Ovary (tissue), 3 donors: ENCODE data around the gene ITGAX.

Experiments
- CTCF ChIP-seq, 3 donors: fragments of 450-650 bp in 2 of 3; fragments of 200-600 bp in 1 of 3; IDR thresholded peaks; one replicate each; pipeline versions ENCODE4 v1.5.1 to v1.8.0; 2016 to 2022; ENCODE audit warnings: antibody characterized with exemption in 3 of 3, mild to moderate bottlenecking in 1 of 3
- EP300 ChIP-seq: sonication (generic); formaldehyde crosslinking; IDR thresholded peaks from one replicate; pipeline ENCODE4 v1.6.1; 2017; ENCODE audit warnings: antibody characterized with exemption
- POLR2A ChIP-seq: fragments of 450-650 bp; IDR thresholded peaks from one replicate; pipeline ENCODE4 v1.6.1; 2017; ENCODE audit warnings: antibody characterized with exemption, mild to moderate bottlenecking, moderate library complexity
- donor health status: DM: no; HTN: no; CAD: no.

GRCh38 chr16:31404353-31405064 lies 49.5 kb downstream of the ITGAX start:
- TF ChIP-seq EP300 (no peak), CTCF (IDR thresholded peaks at IDR 0.05) (no peak), POLR2A (no peak)
